Keratinocyte (primary cell): Measurements from ENCODE around the gene PAX3. TPM values are rescaled to one million over a fixed set of nuclear protein-coding genes. Genes with fewer than 3 reads are reported as not detected.

Source experiments
- DNase-seq: peaks from one replicate; pipeline ENCODE4 v3.0.0-alpha.2; 2011; ENCODE audit warnings: low read depth, missing footprints, low spot score
- FAIRE-seq: peaks from 2 replicates; lab custom pipeline; 2011; peaks lifted over from hg19 to GRCh38; lab: Jason Lieb, UNC
- H2AFZ ChIP-seq: 2 replicates; pipeline ENCODE4 v1.6.0; 2012; ENCODE audit warnings: low read length, control low read depth, inconsistent platforms; ENCODE audit not compliant: control insufficient read depth
- H3K27ac ChIP-seq: 2 replicates; pipeline ENCODE4 v1.5.1; 2011; ENCODE audit warnings: low read length; ENCODE audit not compliant: control insufficient read depth, insufficient read depth
- H3K27me3 ChIP-seq: 3 replicates; pipeline ENCODE4 v1.6.0; 2011; ENCODE audit warnings: low read length; ENCODE audit not compliant: control insufficient read depth, insufficient read depth; ENCODE audit errors: extremely low read depth
- H3K36me3 ChIP-seq, 2 experiments: 2 replicates in 1 of 2; 3 replicates in 1 of 2; pipeline ENCODE4 v1.5.1; 2011; ENCODE audit warnings: low read length in 2 of 2, mild to moderate bottlenecking in 1 of 2; ENCODE audit not compliant: control insufficient read depth in 2 of 2, insufficient read depth in 2 of 2; ENCODE audit errors: extremely low read depth in 1 of 2
- H3K4me1 ChIP-seq: 3 replicates; pipeline ENCODE4 v1.5.1; 2011; ENCODE audit warnings: low read length; ENCODE audit not compliant: control insufficient read depth, insufficient read depth; ENCODE audit errors: extremely low read depth
- H3K4me2 ChIP-seq: 3 replicates; pipeline ENCODE4 v1.6.0; 2011; ENCODE audit warnings: low read depth, low read length; ENCODE audit not compliant: control insufficient read depth, insufficient read depth; ENCODE audit errors: extremely low read depth
- H3K4me3 ChIP-seq, 3 experiments: fragments of 200-600 bp in 1 of 3; sonication (generic) in 1 of 3; 2 replicates in 2 of 3; 3 replicates in 1 of 3; pipeline ENCODE4 v1.5.1; 2011 to 2016; ENCODE audit warnings: low read length in 3 of 3, mild to moderate bottlenecking in 3 of 3, control low read depth in 2 of 3, inconsistent platforms in 1 of 3, low read depth in 1 of 3, mixed read lengths in 1 of 3, mixed run types in 1 of 3, moderate library complexity in 1 of 3; ENCODE audit not compliant: control insufficient read depth in 2 of 3, insufficient read depth in 2 of 3; ENCODE audit errors: extremely low read depth in 1 of 3
- H3K79me2 ChIP-seq: 2 replicates; pipeline ENCODE4 v1.6.0; 2012; ENCODE audit warnings: low read length; ENCODE audit not compliant: control insufficient read depth, insufficient read depth
- H3K9ac ChIP-seq: 3 replicates; pipeline ENCODE4 v1.6.0; 2011; ENCODE audit warnings: low read length; ENCODE audit not compliant: control insufficient read depth, insufficient read depth; ENCODE audit errors: extremely low read depth
- H3K9me1 ChIP-seq: 3 replicates; pipeline ENCODE4 v1.6.0; 2011; ENCODE audit warnings: low read length; ENCODE audit not compliant: control insufficient read depth, insufficient read depth; ENCODE audit errors: extremely low read depth
- H3K9me3 ChIP-seq: 2 replicates; pipeline ENCODE4 v1.5.1; 2012; ENCODE audit warnings: low read depth, low read length; ENCODE audit not compliant: control insufficient read depth
- H4K20me1 ChIP-seq: 3 replicates; pipeline ENCODE4 v1.6.0; 2011; ENCODE audit warnings: low read length; ENCODE audit not compliant: control insufficient read depth, insufficient read depth; ENCODE audit errors: extremely low read depth
- EZH2 ChIP-seq: IDR thresholded peaks from one replicate; pipeline ENCODE4 v1.6.1; 2012; ENCODE audit warnings: inconsistent platforms, mild to moderate bottlenecking, low read length, moderate library complexity
- dilution Hi-C: fragments of 300-500 bp; cut with MboI; formaldehyde crosslinking; loops from one replicate; pipeline ENCODE4 v1.7.0; 2020; ENCODE audit warnings: low sequenced_read_pairs; ENCODE audit not compliant: extremely low pct_ligation_motif_present
- polyA plus RNA-seq, 5 experiments: library from polyadenylated mRNA; depleted of rRNA in 3 of 5; stranded (reverse) in 3 of 5; stranded (forward) in 1 of 5; unstranded in 1 of 5; fragments of >200 nt; gene quantifications; 1 replicate in 1 of 5; 2 replicates in 3 of 5; 3 replicates in 1 of 5; pipeline versions ENCODE4 v1.2.1 to v1.2.3, GENCODE V29; 2011 to 2012; ENCODE audit warnings: missing spikeins in 2 of 5, low read depth in 1 of 5, low replicate concordance in 1 of 5
- TF ChIP-seq, protein P1 (sequence below), 3 experiments: IDR thresholded peaks in 1 of 3; conservative IDR thresholded peaks in 1 of 3; optimal IDR thresholded peaks in 1 of 3; 2 replicates in 2 of 3; 3 replicates in 1 of 3; pipeline versions ENCODE3 to v1.5.1; 2011; ENCODE audit warnings: low read length in 3 of 3, mild to moderate bottlenecking in 3 of 3, moderate library complexity in 2 of 3, control low read depth in 1 of 3, inconsistent platforms in 1 of 3; ENCODE audit not compliant: insufficient read depth in 2 of 3; ENCODE audit errors: extremely low read depth in 1 of 3

PAX3 gene
- polyA plus RNA-seq, 1 donor (not counting 4 experiments of a cell fraction or from before 2014, with no cell fraction given), result not detected

DNA sequence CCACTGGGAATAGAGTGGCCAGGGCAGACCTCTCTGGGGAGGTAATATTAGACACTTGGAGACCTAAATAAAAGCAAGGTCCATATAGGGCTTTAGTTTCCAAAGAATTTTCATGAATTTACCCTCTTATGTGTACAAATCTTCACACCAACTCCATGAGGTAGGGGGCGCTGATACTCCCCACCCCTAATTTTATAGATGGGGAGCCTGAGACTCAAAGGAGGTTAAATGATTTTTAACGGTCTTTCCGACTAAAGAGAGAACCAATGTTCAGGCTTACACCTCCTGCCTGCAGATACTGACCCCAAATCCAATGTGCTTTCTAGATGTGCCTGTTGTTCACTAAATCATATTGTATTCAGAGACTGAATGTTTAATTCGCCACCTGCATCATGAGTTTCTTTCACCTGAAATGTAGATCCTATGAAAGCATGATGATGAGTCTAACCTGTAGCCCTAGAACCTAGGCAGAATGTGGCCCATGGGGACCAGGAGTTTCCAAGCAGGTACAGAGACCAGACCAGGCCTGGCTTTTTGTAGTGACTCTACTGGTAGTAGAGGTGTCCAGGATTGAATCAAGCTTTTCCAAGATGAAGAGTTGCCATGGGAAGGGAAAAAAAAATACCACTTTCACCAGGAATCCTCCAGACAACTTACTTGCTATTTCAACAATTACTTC, 16.8 kb upstream of the PAX3 start:
- Histone ChIP-seq H3K4me2 (no peak overlapping the region), H4K20me1 (no peaks in the 10 kb centered on the region), H3K4me3 (no peak overlapping the region), H3K9ac (no peak overlapping the region), H3K27me3 (peaks cover 69% of the 10 kb centered on the region), H3K9me1 (no peaks in the 10 kb centered on the region), H3K79me2 (no peaks in the 10 kb centered on the region), H2AFZ (no peak overlapping the region), H3K9me3 (peaks cover 5% of the 10 kb centered on the region), H3K4me1 (peaks cover 8% of the 10 kb centered on the region), H3K36me3 (no peaks in the 10 kb centered on the region), H3K27ac (no peak overlapping the region)
- no peak for FAIRE-seq
- dilution Hi-C loops, result no loop called here
- TF ChIP-seq EZH2, result no peak
- TF ChIP-seq, protein P1, sequence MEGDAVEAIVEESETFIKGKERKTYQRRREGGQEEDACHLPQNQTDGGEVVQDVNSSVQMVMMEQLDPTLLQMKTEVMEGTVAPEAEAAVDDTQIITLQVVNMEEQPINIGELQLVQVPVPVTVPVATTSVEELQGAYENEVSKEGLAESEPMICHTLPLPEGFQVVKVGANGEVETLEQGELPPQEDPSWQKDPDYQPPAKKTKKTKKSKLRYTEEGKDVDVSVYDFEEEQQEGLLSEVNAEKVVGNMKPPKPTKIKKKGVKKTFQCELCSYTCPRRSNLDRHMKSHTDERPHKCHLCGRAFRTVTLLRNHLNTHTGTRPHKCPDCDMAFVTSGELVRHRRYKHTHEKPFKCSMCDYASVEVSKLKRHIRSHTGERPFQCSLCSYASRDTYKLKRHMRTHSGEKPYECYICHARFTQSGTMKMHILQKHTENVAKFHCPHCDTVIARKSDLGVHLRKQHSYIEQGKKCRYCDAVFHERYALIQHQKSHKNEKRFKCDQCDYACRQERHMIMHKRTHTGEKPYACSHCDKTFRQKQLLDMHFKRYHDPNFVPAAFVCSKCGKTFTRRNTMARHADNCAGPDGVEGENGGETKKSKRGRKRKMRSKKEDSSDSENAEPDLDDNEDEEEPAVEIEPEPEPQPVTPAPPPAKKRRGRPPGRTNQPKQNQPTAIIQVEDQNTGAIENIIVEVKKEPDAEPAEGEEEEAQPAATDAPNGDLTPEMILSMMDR (optimal IDR thresholded peaks at IDR 0.05 in 1 of 3, IDR thresholded peaks at IDR 0.05 in 1 of 3, conservative IDR thresholded peaks at IDR 0.05 in 1 of 3; ENCODE audit: extremely low read depth in 1 of 3, insufficient read depth in 2 of 3, low read length in 3 of 3), result peak in 1 of 3 experiments; percentile 9
- DNase-seq, result no peak

DNA sequence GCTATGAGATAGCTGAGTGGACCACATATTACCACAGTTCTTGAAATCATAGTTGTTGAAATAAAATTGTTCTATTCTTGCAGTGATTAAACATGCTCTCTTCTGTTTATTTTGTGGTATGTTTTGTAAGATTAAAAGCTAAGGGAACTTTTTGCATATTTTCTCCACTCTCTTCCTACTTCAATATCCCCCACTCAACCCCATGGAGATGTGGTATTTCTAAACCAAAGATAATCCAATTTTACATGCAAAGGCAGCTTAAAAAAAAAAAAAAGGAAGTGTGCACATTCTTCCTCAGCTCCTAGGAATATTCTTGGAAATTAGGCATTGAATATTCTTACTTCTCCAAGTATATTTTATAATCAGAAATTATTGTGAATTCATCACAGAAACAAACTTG, 15.0 kb upstream of the PAX3 start:
- FAIRE-seq, result no peak
- Histone ChIP-seq H3K9me1 (no peaks in the 10 kb centered on the region), H3K79me2 (no peaks in the 10 kb centered on the region), H2AFZ (no peak overlapping the region), H3K27ac (no peak overlapping the region), H3K27me3 (peaks cover 74% of the 10 kb centered on the region), H3K4me3 (no peak overlapping the region), H3K4me2 (no peak overlapping the region), H3K9ac (no peak overlapping the region), H3K4me1 (peaks cover 6% of the 10 kb centered on the region), H4K20me1 (no peaks in the 10 kb centered on the region), H3K9me3 (peaks cover 5% of the 10 kb centered on the region), H3K36me3 (no peaks in the 10 kb centered on the region)
- no peak for DNase-seq
- TF ChIP-seq EZH2, result no peak
- TF ChIP-seq, protein P1 (optimal IDR thresholded peaks at IDR 0.05 in 1 of 3, IDR thresholded peaks at IDR 0.05 in 1 of 3, conservative IDR thresholded peaks at IDR 0.05 in 1 of 3; ENCODE audit: extremely low read depth in 1 of 3, insufficient read depth in 2 of 3, low read length in 3 of 3), result no peak
- dilution Hi-C loops, result no loop called here
